ENCODE data around the gene BEND6. TPM values are rescaled to one million over a fixed set of nuclear protein-coding genes. Genes with fewer than 3 reads are reported as not detected.

BEND6 gene, protein sequence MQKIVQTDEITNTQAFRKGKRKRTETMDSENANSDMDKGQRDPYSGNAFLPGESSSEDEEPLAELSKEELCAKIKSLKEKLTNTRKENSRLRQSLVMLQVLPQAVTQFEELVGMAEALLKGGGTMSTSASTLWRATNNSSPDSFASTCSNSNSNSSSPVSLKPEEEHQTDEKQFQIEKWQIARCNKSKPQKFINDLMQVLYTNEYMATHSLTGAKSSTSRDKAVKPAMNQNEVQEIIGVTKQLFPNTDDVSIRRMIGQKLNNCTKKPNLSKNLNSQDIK
- 27.1 TPM for total RNA-seq

DNA sequence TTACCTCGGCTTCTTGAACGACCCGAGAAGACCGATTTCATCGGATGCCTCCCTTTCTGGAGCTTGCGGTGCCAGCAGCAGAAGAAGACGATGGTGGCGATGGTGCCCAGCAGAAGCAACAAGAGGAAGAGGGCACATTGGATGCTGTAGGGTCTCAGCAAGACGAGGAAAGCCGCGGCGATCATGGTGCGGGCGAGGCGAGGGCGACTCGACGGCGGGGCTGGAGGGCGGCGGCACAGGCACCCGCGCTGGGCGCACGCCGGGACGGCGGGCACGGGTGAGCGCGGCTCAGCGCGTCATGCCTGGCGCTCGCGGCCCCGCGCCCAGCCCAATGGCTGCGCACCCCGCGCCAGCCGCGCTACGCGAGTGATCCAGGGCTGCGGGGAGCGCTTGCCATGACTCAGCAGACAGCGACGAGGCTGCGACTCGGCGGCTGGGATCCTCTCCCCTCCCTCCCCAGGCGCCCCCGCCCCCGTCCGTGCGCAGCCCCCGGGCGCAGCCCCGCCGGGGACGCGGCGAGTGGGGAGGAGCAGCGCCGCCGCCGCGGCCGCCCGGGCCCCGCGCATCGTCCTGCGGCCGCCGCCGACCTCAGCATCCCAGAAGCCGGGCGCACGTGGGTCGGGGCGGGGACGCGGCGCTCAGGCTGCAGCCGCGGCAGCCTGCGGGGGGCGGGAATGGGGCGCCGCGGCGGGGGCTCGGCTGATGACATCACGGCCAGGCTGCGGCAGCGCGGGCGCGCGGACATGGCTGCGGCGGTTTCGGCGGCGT is at the start of gene BEND6:
Gene BEND6 (plus strand): TSS at position 705 of the 768 bp plus-strand sequence. CDS start 26,704 bp downstream, outside the sequence.
- DNase-seq, result peak; percentile 76

DNA sequence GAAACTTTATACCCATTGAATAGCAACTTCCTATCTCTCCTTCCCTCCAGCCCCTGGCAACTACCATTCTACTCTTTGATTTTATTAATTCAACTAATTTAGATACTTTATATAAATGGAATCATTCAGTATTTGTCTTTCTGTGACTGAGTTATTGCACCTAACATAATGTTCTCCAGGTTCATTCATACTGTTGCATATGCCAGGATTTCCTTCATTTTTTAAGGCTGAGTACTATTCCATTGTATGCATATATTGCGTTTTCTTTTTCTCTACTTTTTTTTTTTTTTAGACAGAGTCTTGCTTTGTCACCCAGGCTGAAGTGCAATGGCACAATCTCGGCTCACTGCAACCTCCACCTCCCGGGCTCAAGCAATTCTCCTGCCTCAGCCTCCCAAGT is 49.5 kb upstream of the BEND6 start:
- no peak for DNase-seq

DNA sequence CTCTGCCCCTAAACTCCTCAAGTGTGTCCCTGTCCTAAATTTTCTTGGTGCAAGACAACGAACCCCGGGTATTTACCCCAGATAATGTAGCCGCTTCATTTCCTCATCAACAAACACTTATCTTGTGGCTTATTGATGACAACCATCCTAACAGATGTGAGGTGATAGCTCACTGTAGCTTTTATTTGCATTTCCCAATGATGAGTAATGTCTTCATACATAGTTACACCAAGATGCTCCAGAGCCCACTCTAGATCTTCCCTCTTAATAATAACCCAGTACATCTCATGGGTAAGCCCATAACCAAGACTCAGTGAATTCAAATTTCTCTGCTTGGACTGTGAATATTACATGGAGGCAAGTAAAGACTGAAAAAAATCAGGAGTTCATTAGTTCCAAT is 48.2 kb upstream of the BEND6 start:
- DNase-seq, result no peak

DNA sequence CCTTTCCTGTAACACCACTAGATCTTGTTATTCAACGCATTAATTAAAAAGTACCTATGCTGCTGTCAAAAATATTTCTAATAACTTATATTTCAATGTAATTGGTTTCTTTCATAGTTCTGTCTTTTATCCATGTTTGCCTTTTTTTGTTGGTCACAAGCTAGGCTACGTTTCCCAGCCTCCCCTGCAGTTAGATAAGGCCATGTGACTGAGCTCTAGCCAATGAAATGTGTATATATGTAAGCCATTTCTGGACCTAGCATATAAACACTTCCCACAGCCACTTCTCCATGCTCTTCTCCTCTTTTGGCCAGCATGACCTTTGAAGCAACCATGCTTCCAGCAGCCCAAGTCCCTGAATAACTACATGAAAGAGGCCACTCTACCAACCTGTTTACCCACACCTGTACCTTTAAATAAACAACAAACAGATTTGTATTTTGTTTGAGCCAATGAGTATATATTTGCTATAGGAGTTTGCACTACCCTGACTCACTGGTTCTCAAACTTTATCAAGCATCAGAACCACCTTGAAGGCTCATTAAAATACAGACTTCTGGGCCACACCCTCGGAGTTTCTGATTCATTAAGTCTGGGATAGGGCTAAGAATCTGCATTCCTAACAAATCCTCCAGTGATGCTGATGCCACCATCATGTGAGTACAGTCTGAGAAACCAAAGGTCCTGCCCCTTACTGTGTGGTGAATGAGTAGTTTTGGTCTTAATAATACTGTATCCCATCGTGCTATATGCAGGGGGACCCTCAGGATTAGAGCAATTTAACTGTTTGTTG is 45.6 kb upstream of the BEND6 start:
- DNase-seq, result no peak

DNA sequence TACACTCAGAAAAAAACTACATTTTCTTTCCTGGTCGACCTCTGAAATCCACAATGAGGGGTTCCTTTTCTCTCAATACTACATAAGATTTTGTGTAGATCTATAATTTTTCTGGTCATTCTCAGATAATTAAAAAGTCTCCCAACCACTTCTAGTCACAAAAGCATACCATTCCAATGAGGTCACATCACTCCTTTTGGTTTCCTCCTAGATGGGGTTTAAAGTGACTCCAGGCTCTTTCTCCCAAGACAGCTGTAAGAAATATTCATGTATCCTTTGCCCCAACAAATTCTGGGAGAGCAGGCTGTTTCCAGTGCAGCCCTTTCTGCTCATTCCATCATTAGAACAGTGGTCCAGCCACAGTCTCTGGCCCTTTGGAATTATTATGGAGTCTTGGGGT is 43.1 kb upstream of the BEND6 start:
- DNase-seq, result no peak

DNA sequence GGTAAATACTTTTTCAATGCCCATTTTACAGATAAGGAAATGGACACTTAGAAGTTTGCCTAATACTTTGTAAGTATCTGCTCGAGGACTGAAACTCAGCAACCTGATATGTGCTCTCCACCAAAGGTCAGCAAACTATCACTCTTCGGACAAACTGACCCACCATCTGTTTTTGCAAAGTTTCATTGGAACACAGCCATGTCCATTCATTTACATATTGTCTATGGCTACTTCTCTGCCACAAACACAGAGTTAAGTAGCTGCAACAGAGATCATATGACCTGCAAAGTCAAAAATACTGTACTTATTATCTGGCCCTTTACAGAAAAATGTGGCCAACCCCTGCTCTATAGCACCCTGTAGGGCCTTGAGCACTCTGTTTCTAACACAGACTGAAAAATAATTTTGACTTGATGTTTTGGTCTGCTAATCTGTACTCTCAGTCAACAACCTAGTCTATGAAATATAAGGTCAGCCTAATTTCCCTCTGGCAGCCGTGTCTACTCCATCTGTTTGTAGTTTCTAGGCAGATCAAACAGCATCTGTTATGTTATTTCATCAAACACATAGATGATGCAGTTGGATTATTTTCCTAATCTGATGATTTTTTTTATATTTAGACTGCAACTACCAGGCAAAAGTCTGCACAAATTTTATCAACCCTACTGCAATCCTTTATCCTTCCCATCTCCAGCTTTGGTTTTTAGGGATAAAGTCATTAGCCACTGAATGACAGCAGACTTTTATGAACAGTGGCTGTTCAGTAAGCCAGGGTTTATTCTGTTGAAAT is 41.4 kb upstream of the BEND6 start:
- DNase-seq, result no peak

DNA sequence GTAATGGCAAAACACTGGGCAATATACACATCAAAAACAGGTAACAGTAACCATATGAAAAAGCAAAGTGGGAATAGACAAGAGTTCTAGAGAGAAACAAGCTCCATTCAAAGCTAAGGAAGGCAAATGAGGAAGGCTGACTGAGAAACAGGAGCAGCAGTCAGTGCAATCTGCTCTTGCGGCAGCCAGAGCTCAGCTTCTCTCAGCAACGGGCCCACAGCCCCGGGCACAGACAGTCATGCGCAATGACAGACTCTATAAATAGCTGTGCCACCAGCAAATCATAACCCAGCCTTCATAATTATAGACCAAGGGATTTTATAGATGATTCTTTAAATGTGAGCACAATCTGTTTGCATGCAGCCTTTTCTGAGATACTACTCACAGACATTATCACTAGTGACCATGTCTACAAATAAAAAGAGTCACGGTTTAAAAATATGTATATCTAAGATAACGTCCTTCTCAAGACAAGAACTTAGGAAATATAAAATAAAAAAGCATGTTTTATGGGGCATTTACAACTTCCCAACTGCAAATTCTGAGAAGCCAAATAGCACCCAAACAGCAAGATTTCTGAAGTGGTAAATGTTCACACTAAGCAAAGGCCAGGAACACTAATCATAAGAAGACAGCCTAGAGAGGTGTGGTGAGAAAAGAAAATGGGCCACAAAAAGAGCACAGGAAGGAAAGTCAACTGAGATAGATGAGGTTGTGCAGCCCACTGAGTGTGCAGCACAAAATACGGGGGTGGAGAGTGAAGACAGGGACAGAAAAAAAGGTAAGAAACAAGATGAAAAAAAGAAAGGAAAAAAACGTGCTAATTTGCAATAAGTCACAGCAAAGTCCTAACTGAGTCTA is 39.9 kb upstream of the BEND6 start:
- peak; percentile 35 for DNase-seq

DNA sequence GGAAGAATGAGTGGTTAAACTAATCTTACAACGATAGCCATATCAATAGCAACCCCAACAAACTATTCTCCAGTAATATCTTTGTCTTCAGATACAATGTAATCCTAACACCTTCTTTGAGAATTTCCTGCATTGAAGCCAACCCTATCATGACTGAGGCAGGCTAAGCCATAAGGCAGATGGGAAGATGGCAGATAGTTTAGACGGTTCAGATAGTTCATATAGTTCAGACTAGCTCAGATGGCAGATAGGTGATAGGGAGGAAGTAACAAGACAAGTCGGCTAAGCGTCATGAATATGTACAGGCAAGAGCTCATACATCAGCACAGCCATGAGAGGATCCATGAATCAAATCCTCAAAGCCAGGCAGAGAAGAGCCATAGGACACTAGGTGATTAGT is 39.1 kb upstream of the BEND6 start:
- DNase-seq, result no peak

DNA sequence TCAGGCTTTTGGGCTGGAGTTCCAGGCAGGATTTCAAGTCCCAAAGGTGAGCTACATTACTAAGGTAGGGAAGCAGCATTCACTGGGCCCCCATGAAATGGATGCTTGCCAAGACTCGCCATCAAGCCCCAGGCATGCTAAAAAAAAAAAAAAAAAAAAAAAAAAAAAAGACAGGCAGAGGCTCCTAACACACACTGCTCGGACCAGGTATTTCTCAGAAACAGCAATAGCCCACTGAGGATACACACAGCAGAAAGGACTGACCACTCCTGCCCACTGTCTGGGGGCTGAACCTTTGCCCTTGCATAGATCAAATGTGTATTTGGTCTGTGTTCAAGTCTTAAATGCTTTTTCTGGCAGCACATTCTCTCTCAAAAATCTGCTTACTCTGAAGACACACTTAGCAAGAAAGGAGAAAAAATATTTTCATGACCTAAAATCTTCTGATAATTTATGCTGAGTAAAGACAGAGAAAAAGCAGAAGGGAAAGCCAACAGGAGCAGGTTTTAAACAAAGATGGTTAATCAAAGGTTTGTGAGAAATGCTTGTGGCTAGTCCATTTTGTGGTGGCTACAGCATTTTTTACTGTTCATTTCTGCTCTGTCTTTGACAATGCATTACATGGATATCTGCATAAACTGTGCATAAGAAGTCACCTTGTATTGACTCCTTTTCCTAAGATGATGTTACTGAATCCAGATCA is 37.9 kb upstream of the BEND6 start:
- no peak for DNase-seq

DNA sequence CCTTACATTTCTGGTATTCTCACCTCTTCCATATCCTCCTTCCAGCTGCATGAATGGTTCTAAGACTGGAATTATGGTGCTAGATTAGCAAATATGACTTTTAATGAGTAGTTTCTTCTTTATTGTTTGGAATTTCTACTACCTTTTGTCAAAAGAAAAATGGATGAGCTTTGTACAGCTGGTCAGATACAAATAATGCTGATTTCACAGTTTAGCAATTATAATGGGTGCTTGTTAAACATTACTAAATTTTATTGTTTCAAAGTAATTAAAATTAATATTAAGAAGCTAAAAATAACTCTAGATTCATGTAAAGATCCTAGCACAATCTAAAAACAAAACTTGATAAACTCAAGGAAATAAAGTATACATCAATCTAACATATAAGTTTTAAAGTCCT is 32.3 kb upstream of the BEND6 start:
- DNase-seq, result no peak

DNA sequence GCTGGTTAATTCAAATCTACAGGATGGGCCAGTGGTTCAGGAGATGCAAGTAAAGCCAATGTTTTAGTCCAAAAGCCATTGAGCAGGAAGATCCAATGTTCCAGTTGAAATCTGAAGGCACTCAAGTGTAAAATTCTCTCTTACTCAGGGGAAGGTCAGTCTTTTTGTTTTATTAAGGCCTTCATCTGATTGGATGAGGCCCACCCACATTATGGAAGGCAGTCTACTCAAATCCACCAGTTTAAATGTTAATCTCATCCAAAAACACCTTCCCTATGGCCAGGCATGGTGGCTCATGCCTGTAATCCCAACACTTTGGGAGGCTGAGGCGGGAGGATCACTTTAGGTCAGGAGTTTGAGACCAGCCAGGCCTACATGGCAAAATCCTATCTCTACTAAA is 31.3 kb upstream of the BEND6 start:
- DNase-seq, result no peak

DNA sequence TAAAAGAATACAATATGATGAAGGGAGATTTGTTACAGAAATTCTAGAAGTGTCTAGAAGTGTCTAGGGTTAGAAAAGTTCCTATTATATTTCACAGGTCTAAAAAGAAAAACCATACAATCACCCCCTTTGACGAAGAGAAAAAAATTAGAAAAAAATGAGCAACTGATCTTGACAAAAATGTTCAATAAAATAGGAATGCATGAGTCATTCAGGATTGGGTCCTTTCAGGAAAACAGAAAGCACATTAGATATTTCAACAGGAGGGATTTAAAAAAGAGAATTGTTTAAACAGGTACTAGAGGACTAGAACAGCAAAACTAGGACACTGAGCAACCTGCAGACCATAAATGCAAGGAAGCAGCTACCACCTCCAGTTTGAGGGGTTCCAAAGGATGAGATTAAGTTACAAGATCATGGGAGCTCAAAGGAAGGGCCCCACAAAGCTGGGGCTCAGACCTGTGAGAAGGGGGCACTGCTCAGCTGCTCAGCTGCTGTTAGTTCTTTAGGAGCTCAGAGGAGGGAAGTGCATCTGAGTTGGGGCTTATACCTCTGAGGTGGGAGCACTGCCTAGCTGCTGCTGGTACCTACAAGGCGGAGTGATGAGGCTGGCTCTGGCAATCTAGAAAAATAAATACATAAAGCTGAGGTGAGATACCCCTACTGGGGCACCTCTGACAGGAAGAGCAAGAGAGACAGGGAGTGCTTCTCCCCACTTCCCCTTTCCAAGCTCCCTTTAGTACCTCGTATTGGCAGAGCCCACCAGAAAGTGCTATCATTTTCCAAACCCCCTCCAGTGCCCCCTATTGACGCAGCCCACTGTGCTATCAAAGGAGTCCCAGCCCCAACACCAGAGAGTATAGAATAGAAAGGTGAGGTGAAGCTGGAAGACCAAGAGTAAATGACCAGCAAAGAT is 27.1 kb upstream of the BEND6 start:
- DNase-seq, result no peak

DNA sequence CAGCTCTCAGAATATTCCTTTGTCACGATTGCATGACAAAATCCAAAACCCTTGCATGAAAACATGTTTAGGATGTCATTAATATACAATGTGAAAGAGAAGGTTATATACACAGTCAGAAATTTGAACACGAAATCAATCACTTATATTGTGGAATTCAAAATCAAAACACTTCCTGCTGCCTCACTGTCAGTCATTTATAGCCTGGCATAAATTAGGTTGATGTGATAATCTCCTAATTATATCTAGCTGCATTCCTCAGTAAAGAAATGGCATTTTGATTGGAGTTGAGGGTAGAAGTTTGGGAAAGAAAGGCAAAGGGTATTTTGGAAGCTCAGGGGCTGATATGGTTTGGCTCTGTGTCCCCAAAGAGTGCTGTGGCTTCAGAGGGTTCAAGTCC is 24.1 kb upstream of the BEND6 start:
- no peak for DNase-seq

DNA sequence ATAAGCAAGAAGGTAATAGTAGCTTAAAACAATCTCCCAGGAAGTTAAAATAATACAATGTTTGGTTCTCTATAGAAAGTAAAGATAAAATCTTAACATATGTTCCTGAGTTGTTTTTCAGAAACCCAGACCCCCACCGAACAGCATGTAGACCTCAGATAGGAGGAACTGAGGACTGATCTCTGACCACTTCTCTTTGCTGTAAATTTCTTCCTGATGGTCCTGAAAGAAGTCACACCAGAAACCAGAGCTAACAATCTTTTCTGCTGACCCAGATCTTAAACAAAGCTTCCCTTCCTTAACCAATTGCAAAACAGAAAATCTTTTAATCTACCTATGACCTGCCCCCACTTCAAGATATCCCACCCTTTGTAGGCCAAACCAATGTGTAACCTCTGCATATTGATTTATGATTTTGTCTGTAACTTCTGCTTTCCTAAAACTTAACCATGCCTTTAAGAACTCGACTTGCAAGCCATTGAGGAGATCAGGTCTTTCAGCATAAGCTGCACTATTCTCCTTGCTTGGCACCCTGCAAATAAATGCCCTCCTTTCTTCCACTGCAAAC is 21.9 kb upstream of the BEND6 start:
- no peak for DNase-seq

DNA sequence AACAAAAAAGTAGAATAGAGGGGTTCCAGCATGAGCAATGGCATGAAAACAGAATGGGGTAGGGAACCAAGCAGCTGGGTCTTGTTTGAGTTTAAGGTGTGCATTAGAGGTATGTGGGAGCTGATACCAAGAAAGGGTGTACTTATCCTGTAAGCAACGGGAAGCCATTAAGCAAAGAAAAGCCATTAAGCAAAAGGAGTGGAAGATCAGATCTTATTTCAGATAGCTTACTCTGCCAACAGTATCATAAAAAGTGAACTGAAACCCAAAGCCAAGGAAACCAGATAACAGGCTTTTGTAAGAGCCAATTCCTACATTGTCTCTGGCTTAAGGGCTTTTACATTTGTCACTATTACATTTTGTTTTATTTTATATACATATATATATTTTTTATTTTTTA is 21.3 kb upstream of the BEND6 start:
- no peak for DNase-seq

DNA sequence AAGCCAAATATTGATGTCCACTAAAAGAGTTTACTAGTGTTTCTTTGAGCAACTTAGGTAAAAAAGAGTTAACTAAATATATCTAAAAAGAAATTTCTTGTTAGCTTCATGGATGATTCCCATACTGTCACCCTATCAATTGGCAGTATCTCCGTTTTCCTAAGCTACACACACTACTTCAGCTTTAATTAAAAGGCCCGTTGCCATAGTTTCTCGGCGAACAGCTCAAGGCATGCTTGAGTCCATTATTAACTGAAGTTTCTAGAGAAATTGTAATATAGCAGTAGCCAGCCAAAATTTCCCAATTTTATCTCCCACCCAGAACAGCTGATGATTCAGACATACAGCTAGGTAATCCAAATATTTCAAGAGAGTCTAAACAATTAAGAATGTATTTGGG is 20.0 kb upstream of the BEND6 start:
- no peak for DNase-seq

DNA sequence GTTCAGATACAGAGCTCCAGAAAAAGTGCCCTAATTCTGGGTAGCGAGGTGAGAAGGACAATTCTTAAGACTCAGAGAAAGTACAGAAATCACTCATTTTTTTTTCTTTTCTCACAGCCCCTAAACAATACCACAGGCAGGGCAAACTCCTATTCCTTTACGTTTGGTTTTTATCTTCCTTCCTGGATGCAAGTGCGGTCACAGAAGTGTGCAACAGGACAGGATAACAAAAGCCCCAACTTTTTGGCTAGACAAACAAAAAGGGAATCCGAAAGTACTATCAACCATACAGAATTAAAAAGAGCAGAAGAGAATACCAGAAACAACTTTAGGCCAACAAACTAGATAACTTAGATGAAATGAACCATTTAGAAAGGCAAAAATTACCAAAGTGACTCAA is 18.4 kb upstream of the BEND6 start:
- DNase-seq, result no peak

DNA sequence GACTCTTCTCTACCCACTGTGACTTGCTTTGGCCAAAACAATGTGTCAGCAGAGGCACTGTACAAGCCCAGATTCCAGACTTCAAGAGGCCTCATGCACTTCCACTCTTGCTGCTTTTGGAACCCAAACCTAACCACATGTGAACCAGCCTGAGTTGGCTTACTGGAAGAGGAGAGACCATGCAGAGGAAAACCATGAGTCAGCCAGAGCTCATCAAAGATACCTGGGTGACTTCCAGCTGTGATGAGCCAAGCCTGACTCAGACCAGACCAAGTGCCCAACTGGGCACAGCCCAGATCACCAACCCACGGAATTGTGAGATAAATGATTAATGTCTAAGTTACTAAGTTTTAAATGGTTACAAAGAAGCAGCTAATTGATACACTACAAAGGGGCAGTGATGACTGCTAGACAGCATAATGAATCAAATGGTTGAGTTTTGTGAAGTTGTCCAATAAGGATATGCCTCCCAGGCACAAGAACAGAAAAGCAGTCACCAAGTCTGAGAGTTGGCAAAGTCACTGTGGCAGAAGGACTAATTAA is 16.2 kb upstream of the BEND6 start:
- DNase-seq, result peak; percentile 40

DNA sequence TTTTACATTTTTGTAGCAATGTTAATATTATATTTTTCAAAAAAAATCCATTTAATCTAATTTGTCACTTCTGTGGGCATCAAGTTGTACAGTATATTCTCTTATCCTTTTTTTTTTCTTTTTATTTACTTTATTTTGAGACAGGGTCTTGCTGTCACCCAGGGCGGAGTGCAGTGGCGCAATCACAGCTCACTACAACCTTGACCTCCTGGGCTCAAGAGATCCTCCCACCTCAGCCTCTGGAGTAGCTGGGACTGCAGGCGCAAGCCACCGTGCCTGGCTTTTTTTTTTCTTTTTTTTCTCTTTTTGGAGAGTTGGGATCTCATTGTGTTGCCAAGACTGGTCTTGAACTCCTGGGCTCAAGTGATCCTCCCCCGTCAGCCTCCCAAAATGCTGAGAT is 14.4 kb upstream of the BEND6 start:
- no peak for DNase-seq
